Fibroblast of lung (primary cell): ENCODE data around the gene GALNT18.

ENCODE experiments used
- EZH2 ChIP-seq: IDR thresholded peaks from 2 replicates; pipeline ENCODE4 v1.5.1; 2012; ENCODE audit warnings: low read length, control low read depth, mild to moderate bottlenecking; ENCODE audit errors: missing control alignments
- TF ChIP-seq, protein P1 (sequence below), 2 donors: IDR thresholded peaks in 1 of 2; conservative IDR thresholded peaks in 1 of 2; 1 replicate in 1 of 2; 2 replicates in 1 of 2; pipeline ENCODE4 v1.5.1; 2011 to 2012; ENCODE audit warnings: low read length in 2 of 2, control low read depth in 1 of 2, inconsistent platforms in 1 of 2, low read depth in 1 of 2, mild to moderate bottlenecking in 1 of 2

DNA sequence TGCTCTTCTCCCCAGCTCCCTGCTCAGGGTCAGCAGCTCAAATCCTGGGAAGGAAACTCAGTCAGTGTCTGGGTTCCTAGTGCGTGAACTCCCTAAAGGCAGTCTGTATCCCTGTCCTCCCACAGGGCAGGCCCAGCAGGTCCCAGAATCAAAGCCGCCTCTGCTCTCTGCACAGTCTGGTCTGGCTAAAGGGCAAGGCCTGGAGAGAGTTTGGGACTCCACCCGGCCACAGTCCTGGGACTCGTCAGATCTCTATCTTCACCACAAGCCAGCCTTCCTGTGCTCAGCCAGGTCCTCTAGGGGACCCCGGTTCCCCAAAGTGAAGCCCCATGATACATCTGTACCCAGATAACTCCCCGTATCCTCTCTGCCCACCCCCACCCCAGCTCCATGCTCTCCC, 212.6 kb downstream of the GALNT18 start:
- TF ChIP-seq, protein P1, sequence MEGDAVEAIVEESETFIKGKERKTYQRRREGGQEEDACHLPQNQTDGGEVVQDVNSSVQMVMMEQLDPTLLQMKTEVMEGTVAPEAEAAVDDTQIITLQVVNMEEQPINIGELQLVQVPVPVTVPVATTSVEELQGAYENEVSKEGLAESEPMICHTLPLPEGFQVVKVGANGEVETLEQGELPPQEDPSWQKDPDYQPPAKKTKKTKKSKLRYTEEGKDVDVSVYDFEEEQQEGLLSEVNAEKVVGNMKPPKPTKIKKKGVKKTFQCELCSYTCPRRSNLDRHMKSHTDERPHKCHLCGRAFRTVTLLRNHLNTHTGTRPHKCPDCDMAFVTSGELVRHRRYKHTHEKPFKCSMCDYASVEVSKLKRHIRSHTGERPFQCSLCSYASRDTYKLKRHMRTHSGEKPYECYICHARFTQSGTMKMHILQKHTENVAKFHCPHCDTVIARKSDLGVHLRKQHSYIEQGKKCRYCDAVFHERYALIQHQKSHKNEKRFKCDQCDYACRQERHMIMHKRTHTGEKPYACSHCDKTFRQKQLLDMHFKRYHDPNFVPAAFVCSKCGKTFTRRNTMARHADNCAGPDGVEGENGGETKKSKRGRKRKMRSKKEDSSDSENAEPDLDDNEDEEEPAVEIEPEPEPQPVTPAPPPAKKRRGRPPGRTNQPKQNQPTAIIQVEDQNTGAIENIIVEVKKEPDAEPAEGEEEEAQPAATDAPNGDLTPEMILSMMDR (conservative IDR thresholded peaks at IDR 0.05 in 1 of 2, IDR thresholded peaks at IDR 0.05 in 1 of 2; ENCODE audit: low read depth in 1 of 2, low read length in 2 of 2) = no peak
- TF ChIP-seq EZH2 = no peak
